Natural killer cell (primary cell): ENCODE results near the gene SLC35E1. TPM values are rescaled to one million over a fixed set of nuclear protein-coding genes. Genes with fewer than 3 reads are reported as not detected.

Experiments used
- ATAC-seq, 3 donors: fragments of 150-1000 bp in 2 of 3; fragments of 200-7000 bp in 1 of 3; cut with Tn5 transposase; 1 replicate in 1 of 3; 2 replicates in 2 of 3; pipeline ENCODE4 v1.10.0; 2021; ENCODE audit warnings: mild to moderate bottlenecking in 2 of 3, moderate library complexity in 2 of 3
- DNase-seq, 2 donors: peaks; one replicate each; pipeline versions ENCODE4 v3.0.0 to v3.0.0-alpha.2; 2013 to 2021; ENCODE audit warnings: mixed read lengths in 1 of 2
- H3K27ac ChIP-seq: one replicate; pipeline ENCODE4 v1.5.1; 2013; ENCODE audit warnings: mild to moderate bottlenecking, low read length
- H3K27me3 ChIP-seq: one replicate; pipeline ENCODE4 v1.6.1; 2013; ENCODE audit warnings: low read length; ENCODE audit not compliant: control insufficient read depth, insufficient read depth
- H3K36me3 ChIP-seq: one replicate; pipeline ENCODE4 v1.6.1; 2013; ENCODE audit warnings: low read length; ENCODE audit not compliant: control insufficient read depth, insufficient read depth
- H3K4me1 ChIP-seq: one replicate; pipeline ENCODE4 v1.6.1; 2013; ENCODE audit warnings: low read length; ENCODE audit not compliant: control insufficient read depth, insufficient read depth
- H3K4me3 ChIP-seq: one replicate; pipeline ENCODE4 v1.5.1; 2013; ENCODE audit warnings: low read length
- H3K9me3 ChIP-seq: one replicate; pipeline ENCODE4 v1.6.1; 2013; ENCODE audit warnings: low read length; ENCODE audit not compliant: control insufficient read depth, insufficient read depth
- H3K27ac Mint-ChIP-seq, 2 donors: one replicate each; pipeline ENCODE4 v1.8.0; 2022; ENCODE audit warnings: mild to moderate bottlenecking in 2 of 2, mixed read lengths in 2 of 2, moderate library complexity in 1 of 2
- H3K27me3 Mint-ChIP-seq, 2 donors: one replicate each; pipeline ENCODE4 v1.8.0; 2022; ENCODE audit warnings: low read depth in 2 of 2, mixed read lengths in 2 of 2
- H3K36me3 Mint-ChIP-seq: one replicate; pipeline ENCODE4 v1.8.0; 2022; ENCODE audit warnings: mixed read lengths
- H3K4me1 Mint-ChIP-seq, 2 donors: one replicate each; pipeline ENCODE4 v1.8.0; 2022; ENCODE audit warnings: mixed read lengths in 2 of 2
- H3K4me3 Mint-ChIP-seq: one replicate; pipeline ENCODE4 v1.8.0; 2022; ENCODE audit warnings: mild to moderate bottlenecking, moderate library complexity, mixed read lengths
- H3K9me3 Mint-ChIP-seq, 2 donors: one replicate each; pipeline ENCODE4 v1.8.0; 2022; ENCODE audit warnings: mixed read lengths in 2 of 2
- WGBS: methylation state at CpG from one replicate; pipeline ENCODE4 v1.1.7; 2013; ENCODE audit warnings: missing lambda C conversion rate; ENCODE audit not compliant: insufficient coverage; 5-methylcytosine and 5-hydroxymethylcytosine counted together
- intact Hi-C: fragments of 100-400 bp; cut with micrococcal nuclease; formaldehyde crosslinking; loops from one replicate; pipeline ENCODE4 v1.14.2; 2022
- total RNA-seq, 4 donors: library from RNA; stranded (reverse); fragments of 120-200 nt in 1 of 4; gene quantifications; one replicate each; pipeline versions ENCODE4 v1.2.3 to v1.2.4, GENCODE V29; 2013 to 2022
- TF ChIP-seq, protein P1 (sequence below): fragments of 200-600 bp; IDR thresholded peaks from one replicate; pipeline ENCODE4 v1.8.0; 2022; ENCODE audit warnings: antibody characterized with exemption

SLC35E1 gene
- total RNA-seq, 3 donors from 2014 or later (not counting 1 experiment from before 2014, with no cell fraction given), result 53.2 to 55.5 (median 54.2) TPM

- H3K36me3 Mint-ChIP-seq, result no peaks in the 10 kb centered on the region
- intact Hi-C loops, result no loop called here
- H3K27me3 Mint-ChIP-seq, result no peaks in the 10 kb centered on the region
- Histone ChIP-seq H3K4me3 (no peak overlapping the region), H3K36me3 (peaks cover 80% of the 10 kb centered on the region), H3K9me3 (no peaks in the 10 kb centered on the region), H3K27me3 (no peaks in the 10 kb centered on the region), H3K27ac (no peak overlapping the region), H3K4me1 (no peaks in the 10 kb centered on the region)
- no peak for DNase-seq
- no peak overlapping the region for H3K4me3 Mint-ChIP-seq
- ATAC-seq, result no peak
- H3K27ac Mint-ChIP-seq, result no peak overlapping the region
- WGBS, result 97% methylated on average over 29 of the region's 29 CpGs
- no peaks in the 10 kb centered on the region for H3K9me3 Mint-ChIP-seq
- peaks cover 0 to 8% of the 10 kb centered on the region in 2 donors for H3K4me1 Mint-ChIP-seq
- TF ChIP-seq, protein P1, sequence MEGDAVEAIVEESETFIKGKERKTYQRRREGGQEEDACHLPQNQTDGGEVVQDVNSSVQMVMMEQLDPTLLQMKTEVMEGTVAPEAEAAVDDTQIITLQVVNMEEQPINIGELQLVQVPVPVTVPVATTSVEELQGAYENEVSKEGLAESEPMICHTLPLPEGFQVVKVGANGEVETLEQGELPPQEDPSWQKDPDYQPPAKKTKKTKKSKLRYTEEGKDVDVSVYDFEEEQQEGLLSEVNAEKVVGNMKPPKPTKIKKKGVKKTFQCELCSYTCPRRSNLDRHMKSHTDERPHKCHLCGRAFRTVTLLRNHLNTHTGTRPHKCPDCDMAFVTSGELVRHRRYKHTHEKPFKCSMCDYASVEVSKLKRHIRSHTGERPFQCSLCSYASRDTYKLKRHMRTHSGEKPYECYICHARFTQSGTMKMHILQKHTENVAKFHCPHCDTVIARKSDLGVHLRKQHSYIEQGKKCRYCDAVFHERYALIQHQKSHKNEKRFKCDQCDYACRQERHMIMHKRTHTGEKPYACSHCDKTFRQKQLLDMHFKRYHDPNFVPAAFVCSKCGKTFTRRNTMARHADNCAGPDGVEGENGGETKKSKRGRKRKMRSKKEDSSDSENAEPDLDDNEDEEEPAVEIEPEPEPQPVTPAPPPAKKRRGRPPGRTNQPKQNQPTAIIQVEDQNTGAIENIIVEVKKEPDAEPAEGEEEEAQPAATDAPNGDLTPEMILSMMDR, result no peak
These were observed 46.3 kb downstream of the SLC35E1 start for GRCh38 chr19:16525751-16526481.

DNA sequence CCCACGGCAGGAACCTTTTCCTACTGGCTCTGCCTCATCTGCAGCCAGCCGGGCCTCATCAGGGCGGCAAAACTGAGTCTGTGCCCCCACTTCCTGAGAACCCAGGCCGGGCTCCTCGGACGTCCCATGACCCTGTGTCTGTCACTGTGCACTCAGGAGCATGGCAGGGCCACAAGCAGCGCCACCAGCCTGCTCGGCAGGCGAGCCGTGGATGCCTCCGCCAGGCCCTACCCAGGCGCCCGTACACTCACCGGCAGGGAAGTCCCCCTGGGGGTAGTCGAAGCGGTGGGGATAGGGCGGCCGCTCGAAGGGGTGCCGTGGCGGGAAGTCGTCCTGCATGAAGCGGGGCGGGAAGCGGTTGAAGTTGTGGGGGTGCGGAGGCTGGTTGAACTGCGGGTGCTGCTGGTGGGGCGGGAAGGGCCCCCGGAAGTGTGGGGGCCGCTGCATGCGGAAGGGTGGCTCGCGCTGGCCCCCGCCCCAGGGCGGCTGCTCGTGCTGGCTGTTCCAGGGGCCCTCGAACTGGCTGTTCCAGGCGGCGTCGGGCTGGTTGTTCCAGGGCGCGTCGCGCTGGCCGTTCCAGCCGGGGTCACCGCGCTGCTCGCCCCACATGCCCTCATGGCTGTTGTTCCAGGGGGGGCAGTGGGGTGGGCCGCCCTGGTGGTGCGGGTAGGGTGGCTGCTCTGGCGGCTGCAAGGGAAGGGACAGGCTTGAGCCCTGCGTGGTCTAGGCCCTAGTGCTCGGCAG lies 47.1 kb downstream of the SLC35E1 start:
- DNase-seq (no peak), ATAC-seq (no peak)
- TF ChIP-seq, protein P1, result no peak
- Histone ChIP-seq H3K27me3 (no peaks in the 10 kb centered on the region), H3K36me3 (peaks cover 81% of the 10 kb centered on the region), H3K4me1 (no peaks in the 10 kb centered on the region), H3K27ac (no peak overlapping the region), H3K9me3 (no peaks in the 10 kb centered on the region), H3K4me3 (no peak overlapping the region)
- H3K27me3 Mint-ChIP-seq, result no peaks in the 10 kb centered on the region
- H3K27ac Mint-ChIP-seq, result no peak overlapping the region
- intact Hi-C loops, result no loop called here
- no peak overlapping the region for H3K4me3 Mint-ChIP-seq
- peaks cover 0 to 8% of the 10 kb centered on the region in 2 donors for H3K4me1 Mint-ChIP-seq
- H3K9me3 Mint-ChIP-seq, result no peaks in the 10 kb centered on the region
- H3K36me3 Mint-ChIP-seq, result no peaks in the 10 kb centered on the region
- 97% methylated on average over 54 of the region's 54 CpGs for WGBS

DNA sequence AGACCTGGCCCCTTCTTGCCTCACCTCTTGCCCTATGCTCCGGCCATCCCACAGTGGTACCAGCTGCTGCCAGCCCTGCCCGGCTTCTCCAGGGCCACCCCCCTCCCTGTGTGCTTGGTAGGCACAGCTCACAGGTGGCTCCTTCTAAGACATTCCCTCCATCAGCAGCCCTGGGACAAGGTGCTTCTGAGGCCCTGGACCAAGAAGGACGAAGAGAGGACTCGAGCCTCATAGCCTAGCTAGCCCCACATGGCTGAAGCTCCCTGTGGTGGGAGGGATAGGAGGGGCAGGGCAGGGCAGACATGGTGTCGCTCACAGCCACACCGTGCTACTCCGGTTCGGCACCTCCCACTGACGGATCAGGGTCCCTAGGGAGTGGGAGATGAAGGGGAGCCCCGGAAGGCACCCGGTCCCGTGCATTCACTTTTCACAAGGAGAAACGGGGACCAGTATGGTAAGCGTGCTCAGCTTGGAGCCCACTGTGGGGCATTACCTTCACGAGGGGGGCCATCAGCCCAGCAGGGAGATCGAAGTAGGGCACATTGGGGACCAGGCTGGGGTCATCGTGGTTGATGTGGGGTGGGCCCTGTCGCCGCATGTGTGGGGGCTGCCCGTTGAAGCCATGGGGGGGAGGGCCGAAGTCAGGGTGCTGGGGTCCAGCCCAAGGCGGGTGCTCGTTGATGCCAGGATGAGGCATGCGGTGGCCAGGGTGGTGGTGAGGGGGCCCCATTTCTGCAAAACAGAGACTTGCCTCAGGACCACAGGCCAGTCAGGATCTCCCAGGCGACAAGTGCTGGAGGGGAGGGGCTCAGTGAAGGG lies 49.4 kb downstream of the SLC35E1 start:
- Histone ChIP-seq H3K9me3 (no peaks in the 10 kb centered on the region), H3K27ac (no peak overlapping the region), H3K4me3 (no peak overlapping the region), H3K27me3 (no peaks in the 10 kb centered on the region), H3K36me3 (peaks cover 84% of the 10 kb centered on the region), H3K4me1 (no peaks in the 10 kb centered on the region)
- ATAC-seq (no peak), DNase-seq (no peak)
- no peak overlapping the region for H3K4me3 Mint-ChIP-seq
- H3K36me3 Mint-ChIP-seq, result no peaks in the 10 kb centered on the region
- intact Hi-C loops, result no loop called here
- H3K9me3 Mint-ChIP-seq, result no peaks in the 10 kb centered on the region
- H3K27me3 Mint-ChIP-seq, result no peaks in the 10 kb centered on the region
- 97% methylated on average over 25 of the region's 25 CpGs for WGBS
- TF ChIP-seq, protein P1, result no peak
- H3K27ac Mint-ChIP-seq, result no peak overlapping the region
- peaks cover 0 to 5% of the 10 kb centered on the region in 2 donors for H3K4me1 Mint-ChIP-seq
